ENCODE data around the gene VTI1A. TPM values are rescaled to one million over a fixed set of nuclear protein-coding genes. Genes with fewer than 3 reads are reported as not detected.

The VTI1A gene
- polyA plus RNA-seq, 1 of the 3 experiments (the other 2 are of a cell fraction) = 8.3 TPM

DNA sequence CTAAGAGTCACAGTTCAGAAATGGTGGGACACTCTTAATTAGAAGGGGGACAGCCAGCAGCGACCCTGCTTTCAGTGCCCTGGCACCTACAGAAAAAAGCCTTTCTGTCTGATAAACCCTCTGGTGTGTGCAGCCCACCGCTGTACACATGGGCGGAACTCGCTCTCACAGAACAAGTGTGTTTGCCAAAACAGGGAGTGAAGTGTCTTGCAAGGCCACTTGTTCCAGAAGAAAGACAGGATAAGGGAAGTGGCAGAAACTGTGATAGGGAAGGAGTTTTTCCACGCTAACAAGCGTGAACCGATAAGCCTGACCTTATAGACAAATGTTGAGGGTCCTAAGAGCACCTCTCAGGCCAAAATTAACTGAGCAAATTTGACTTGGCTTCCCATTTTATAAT lies 299.3 kb downstream of the VTI1A start:
- no peak for DNase-seq
- H3K9ac ChIP-seq = no peak overlapping the region
- no peak overlapping the region for H3K4me2 ChIP-seq
- H3K4me3 ChIP-seq (ENCODE audit: low read depth in 2 of 2, low read length in 1 of 2) = no peak overlapping the region
- TF ChIP-seq GATA2 (CRISPR knock-in tag; IDR thresholded peaks at IDR 0.05) (no peak), FOXJ3 (CRISPR knock-in tag; IDR thresholded peaks at IDR 0.05) (no peak)
- H3K4me1 ChIP-seq (ENCODE audit: control insufficient read depth in 1 of 2, insufficient read depth in 2 of 2, low read depth in 1 of 2, low read length in 1 of 2) = peaks cover 7 to 15% of the 10 kb centered on the region in 2 experiments
- H3K27ac ChIP-seq (ENCODE audit: low read depth in 2 of 2, low read length in 1 of 2) = no peak overlapping the region
- no peaks in the 10 kb centered on the region for H3K36me3 ChIP-seq (replicated peaks in 1 of 2; ENCODE audit: control insufficient read depth in 1 of 2, insufficient read depth in 2 of 2, low read length in 1 of 2)
- no peaks in the 10 kb centered on the region for H3K79me2 ChIP-seq (ENCODE audit: insufficient read depth)
- no peaks in the 10 kb centered on the region for H3K27me3 ChIP-seq (ENCODE audit: insufficient read depth)
- no peaks in the 10 kb centered on the region for H3K9me2 ChIP-seq
- no peaks in the 10 kb centered on the region for H3K9me3 ChIP-seq
- POLR2A ChIA-PET = no interaction called here
- CTCF ChIA-PET = no interaction called here
- no peak overlapping the region for H2AFZ ChIP-seq (ENCODE audit: low read depth)
- peaks cover 13% of the 10 kb centered on the region for H3F3A ChIP-seq (replicated peaks; ENCODE audit: insufficient read depth)
- WGBS (ENCODE audit: low lambda C conversion rate) = 91% methylated on average over 7 of the region's 7 CpGs
- H4K20me1 ChIP-seq (ENCODE audit: insufficient read depth) = no peaks in the 10 kb centered on the region

DNA sequence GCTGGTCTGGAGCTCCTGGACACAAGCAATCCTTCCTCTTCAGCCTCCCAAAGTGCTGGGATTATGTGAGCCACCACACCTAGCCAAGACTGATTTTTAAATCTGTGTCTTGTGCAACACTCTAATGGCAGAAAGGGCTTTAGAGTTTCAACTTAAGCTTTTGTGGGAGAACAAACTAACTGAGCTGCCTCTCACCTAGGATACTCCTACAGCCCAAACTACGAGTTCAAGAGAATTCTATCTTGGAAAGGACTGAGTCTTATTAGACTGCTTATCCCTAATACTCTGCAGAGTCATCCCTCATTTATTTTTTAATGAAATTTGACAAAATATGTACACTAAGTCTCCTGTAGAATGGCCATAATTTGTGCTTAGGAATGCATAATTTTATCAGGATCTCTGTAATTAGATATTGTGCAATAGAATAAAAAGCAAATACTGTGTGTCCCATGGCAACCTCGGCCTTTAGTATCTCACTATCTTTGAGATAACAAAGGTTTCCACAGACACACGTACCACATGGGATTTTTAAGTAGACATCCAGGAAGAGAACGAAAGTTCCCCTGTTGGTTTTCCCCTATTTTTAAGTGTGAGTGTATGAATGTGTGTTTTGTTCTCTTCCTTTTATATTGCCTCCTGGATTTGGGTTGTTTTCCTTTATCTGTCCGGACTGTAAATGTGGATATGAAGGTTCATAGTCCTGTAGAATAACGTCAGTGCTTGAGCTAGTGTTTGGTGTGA lies 303.6 kb downstream of the VTI1A start:
- no peak for TF ChIP-seq RAD21 (IDR thresholded peaks at IDR 0.05; ENCODE audit: low read length)
- TF ChIP-seq, protein P1, sequence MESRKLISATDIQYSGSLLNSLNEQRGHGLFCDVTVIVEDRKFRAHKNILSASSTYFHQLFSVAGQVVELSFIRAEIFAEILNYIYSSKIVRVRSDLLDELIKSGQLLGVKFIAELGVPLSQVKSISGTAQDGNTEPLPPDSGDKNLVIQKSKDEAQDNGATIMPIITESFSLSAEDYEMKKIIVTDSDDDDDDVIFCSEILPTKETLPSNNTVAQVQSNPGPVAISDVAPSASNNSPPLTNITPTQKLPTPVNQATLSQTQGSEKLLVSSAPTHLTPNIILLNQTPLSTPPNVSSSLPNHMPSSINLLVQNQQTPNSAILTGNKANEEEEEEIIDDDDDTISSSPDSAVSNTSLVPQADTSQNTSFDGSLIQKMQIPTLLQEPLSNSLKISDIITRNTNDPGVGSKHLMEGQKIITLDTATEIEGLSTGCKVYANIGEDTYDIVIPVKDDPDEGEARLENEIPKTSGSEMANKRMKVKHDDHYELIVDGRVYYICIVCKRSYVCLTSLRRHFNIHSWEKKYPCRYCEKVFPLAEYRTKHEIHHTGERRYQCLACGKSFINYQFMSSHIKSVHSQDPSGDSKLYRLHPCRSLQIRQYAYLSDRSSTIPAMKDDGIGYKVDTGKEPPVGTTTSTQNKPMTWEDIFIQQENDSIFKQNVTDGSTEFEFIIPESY (IDR thresholded peaks at IDR 0.05; ENCODE audit: borderline replicate concordance, low read depth) = no peak
- TF ChIP-seq RXRA (IDR thresholded peaks at IDR 0.05; ENCODE audit: borderline replicate concordance, low read depth) = no peak
- peak; percentile 46; the same call in 1 of the 2 replicates for TF ChIP-seq RCOR1 (IDR thresholded peaks at IDR 0.05; ENCODE audit: low read length)
- TF ChIP-seq, protein P2, sequence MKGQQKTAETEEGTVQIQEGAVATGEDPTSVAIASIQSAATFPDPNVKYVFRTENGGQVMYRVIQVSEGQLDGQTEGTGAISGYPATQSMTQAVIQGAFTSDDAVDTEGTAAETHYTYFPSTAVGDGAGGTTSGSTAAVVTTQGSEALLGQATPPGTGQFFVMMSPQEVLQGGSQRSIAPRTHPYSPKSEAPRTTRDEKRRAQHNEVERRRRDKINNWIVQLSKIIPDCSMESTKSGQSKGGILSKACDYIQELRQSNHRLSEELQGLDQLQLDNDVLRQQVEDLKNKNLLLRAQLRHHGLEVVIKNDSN (IDR thresholded peaks at IDR 0.05; ENCODE audit: borderline replicate concordance, low read depth) = no peak
- no peak for TF ChIP-seq ELF1 (IDR thresholded peaks at IDR 0.05)
- 0 out of 2 replicates have a peak, but pooled peaks have one; percentile 20 for TF ChIP-seq TEAD4 (IDR thresholded peaks at IDR 0.05; ENCODE audit: borderline replicate concordance, insufficient read depth)
- TF ChIP-seq TAF1 (IDR thresholded peaks at IDR 0.05; ENCODE audit: borderline replicate concordance, low read depth, low read length) = no peak
- TF ChIP-seq EZH2phosphoT487 (IDR thresholded peaks at IDR 0.05; ENCODE audit: borderline replicate concordance, low read depth) = no peak
- TF ChIP-seq, protein P3, sequence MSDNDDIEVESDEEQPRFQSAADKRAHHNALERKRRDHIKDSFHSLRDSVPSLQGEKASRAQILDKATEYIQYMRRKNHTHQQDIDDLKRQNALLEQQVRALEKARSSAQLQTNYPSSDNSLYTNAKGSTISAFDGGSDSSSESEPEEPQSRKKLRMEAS (IDR thresholded peaks at IDR 0.05; ENCODE audit: low read depth) = no peak
- peak; percentile 32; the same call in 1 of the 2 replicates for TF ChIP-seq POLR2AphosphoS5 (IDR thresholded peaks at IDR 0.05; ENCODE audit: low read depth, low read length)
- no peak for TF ChIP-seq RFX5 (IDR thresholded peaks at IDR 0.05; ENCODE audit: low read length)
- TF ChIP-seq, protein P4, sequence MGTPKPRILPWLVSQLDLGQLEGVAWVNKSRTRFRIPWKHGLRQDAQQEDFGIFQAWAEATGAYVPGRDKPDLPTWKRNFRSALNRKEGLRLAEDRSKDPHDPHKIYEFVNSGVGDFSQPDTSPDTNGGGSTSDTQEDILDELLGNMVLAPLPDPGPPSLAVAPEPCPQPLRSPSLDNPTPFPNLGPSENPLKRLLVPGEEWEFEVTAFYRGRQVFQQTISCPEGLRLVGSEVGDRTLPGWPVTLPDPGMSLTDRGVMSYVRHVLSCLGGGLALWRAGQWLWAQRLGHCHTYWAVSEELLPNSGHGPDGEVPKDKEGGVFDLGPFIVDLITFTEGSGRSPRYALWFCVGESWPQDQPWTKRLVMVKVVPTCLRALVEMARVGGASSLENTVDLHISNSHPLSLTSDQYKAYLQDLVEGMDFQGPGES (IDR thresholded peaks at IDR 0.05; ENCODE audit: low read depth, low read length) = no peak
- no peaks in the 10 kb centered on the region for H4K20me1 ChIP-seq (ENCODE audit: insufficient read depth)
- H3F3A ChIP-seq (replicated peaks; ENCODE audit: insufficient read depth) = no peaks in the 10 kb centered on the region
- no peaks in the 10 kb centered on the region for H3K9me2 ChIP-seq
- no peaks in the 10 kb centered on the region for H3K9me3 ChIP-seq
- H3K4me3 ChIP-seq (ENCODE audit: low read depth in 2 of 2, low read length in 1 of 2) = no peak overlapping the region
- no peaks in the 10 kb centered on the region for H3K79me2 ChIP-seq (ENCODE audit: insufficient read depth)
- no peak overlapping the region for H2AFZ ChIP-seq (ENCODE audit: low read depth)
- H3K27ac ChIP-seq (ENCODE audit: low read depth in 2 of 2, low read length in 1 of 2) = peak overlapping the region in 1 of 2 experiments; percentile 31; a peak in 1 of 4 replicates
- POLR2A ChIA-PET = no interaction called here
- no peaks in the 10 kb centered on the region for H3K27me3 ChIP-seq (ENCODE audit: insufficient read depth)
- WGBS (ENCODE audit: low lambda C conversion rate) = 50% methylated on average over 6 of the region's 6 CpGs
- H3K36me3 ChIP-seq (replicated peaks in 1 of 2; ENCODE audit: control insufficient read depth in 1 of 2, insufficient read depth in 2 of 2, low read length in 1 of 2) = no peaks in the 10 kb centered on the region
- no peak overlapping the region for H3K9ac ChIP-seq
- CTCF ChIA-PET = interaction anchor here (1.2 kb wide), 1 partner anchor 18 kb away, joined by 6 read pairs; no protein-coding TSS in a partner anchor
- no peak overlapping the region for H3K4me2 ChIP-seq
- DNase-seq = no peak
- H3K4me1 ChIP-seq (ENCODE audit: control insufficient read depth in 1 of 2, insufficient read depth in 2 of 2, low read depth in 1 of 2, low read length in 1 of 2) = peaks cover 5 to 20% of the 10 kb centered on the region in 2 experiments; a peak in 3 of 4 replicates
